ENCODE data around the gene B3GALT6.

Gene B3GALT6

DNA sequence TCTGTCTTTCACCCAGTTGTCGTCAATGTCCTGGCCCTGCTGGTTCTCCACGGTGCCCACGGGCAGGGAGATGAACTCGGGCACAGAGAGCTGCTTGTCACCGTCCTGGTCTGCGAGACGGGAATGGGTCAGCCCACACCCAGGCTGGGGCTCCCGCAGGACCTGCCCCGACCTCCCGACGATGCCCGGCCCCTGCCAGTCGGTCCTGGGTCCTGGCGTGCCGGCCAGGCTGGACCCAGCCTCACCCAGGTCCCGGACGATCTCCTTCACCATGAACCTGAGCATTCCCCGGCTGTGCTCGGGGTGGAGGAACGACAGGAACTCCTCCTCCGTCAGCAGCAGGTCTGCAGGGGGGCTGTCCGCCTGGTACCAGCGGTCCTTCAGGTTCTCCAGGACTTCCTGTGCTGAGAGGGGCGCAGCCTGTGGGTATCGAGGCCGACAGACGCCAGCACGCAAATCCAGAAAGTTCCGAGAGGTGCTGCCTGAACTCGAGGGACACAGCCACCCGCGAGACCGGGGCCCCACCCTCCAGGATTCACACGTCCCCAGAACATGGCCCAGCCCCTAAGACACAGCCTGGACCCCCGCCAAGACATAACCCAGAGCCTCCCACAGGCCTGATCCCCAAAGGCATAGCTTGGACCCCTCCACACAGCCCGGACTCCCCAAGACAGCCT is 13.4 kb upstream of the B3GALT6 start:
- Histone ChIP-seq H3K4me1 (ENCODE audit: low read length) (no peaks in the 10 kb centered on the region), H3F3A (ENCODE audit: insufficient read depth, low read length) (0 out of 2 replicates have a peak, but pooled peaks cover 2% of the 10 kb centered on the region), H2AFZ (ENCODE audit: low read length) (no peak overlapping the region), H3K9me3 (replicated peaks; ENCODE audit: insufficient read depth, low read length) (no peaks in the 10 kb centered on the region), H3K36me3 (replicated peaks; ENCODE audit: insufficient read depth, low read length) (peaks cover 7% of the 10 kb centered on the region), H3K27ac (ENCODE audit: low read length) (no peak overlapping the region), H3K27me3 (replicated peaks; ENCODE audit: insufficient read depth, low read length) (no peaks in the 10 kb centered on the region; the same call in 1 of the 2 replicates), H3K4me2 (ENCODE audit: low read depth, low read length) (no peak overlapping the region), H3K4me3 (ENCODE audit: low read length) (no peak overlapping the region), H3K9ac (ENCODE audit: low read length) (no peak overlapping the region), H3K79me2 (ENCODE audit: low read length) (no peaks in the 10 kb centered on the region), H4K20me1 (ENCODE audit: insufficient read depth, low read length) (no peaks in the 10 kb centered on the region), H3K9me2 (replicated peaks; ENCODE audit: insufficient read depth, low read length) (no peaks in the 10 kb centered on the region)
- no peak for DNase-seq
- TF ChIP-seq EZH2 (optimal IDR thresholded peaks at IDR 0.05; ENCODE audit: low read depth, low read length): no peak
- no peak for TF ChIP-seq CTCF (IDR thresholded peaks at IDR 0.05; ENCODE audit: low read length)
- TF ChIP-seq EZH2phosphoT487 (IDR thresholded peaks at IDR 0.05; ENCODE audit: low read length): no peak

DNA sequence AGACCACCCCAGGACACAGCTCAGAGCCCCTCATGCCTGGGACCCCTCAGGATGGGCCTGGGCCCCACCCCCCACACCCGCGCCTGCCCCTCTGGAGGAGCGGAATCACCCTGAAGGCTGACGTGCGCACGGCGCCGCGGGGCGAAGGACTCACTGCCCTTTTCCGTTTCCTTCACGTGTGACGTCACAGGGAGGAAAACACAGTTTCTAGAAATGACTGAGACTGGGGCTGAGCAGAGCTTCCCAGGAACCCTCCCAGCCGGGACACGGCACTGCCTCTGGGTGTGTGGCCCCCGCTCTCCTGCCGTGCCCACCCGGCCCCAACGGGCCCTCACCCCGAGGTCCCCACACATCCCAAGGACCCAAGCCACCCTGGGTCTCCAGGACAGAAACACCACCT is 12.7 kb upstream of the B3GALT6 start:
- no peak for DNase-seq
- 0 out of 2 replicates have a peak, but pooled peaks cover 2% of the 10 kb centered on the region for H3F3A ChIP-seq (ENCODE audit: insufficient read depth, low read length)
- H3K27me3 ChIP-seq (replicated peaks; ENCODE audit: insufficient read depth, low read length): no peaks in the 10 kb centered on the region
- H3K36me3 ChIP-seq (replicated peaks; ENCODE audit: insufficient read depth, low read length): peaks cover 7% of the 10 kb centered on the region
- no peak overlapping the region for H3K27ac ChIP-seq (ENCODE audit: low read length)
- H3K9me2 ChIP-seq (replicated peaks; ENCODE audit: insufficient read depth, low read length): no peaks in the 10 kb centered on the region
- H3K9ac ChIP-seq (ENCODE audit: low read length): no peak overlapping the region
- no peak overlapping the region for H2AFZ ChIP-seq (ENCODE audit: low read length)
- H3K9me3 ChIP-seq (replicated peaks; ENCODE audit: insufficient read depth, low read length): no peaks in the 10 kb centered on the region
- no peaks in the 10 kb centered on the region for H3K79me2 ChIP-seq (ENCODE audit: low read length)
- no peaks in the 10 kb centered on the region for H4K20me1 ChIP-seq (ENCODE audit: insufficient read depth, low read length)
- no peak for TF ChIP-seq EZH2phosphoT487 (IDR thresholded peaks at IDR 0.05; ENCODE audit: low read length)
- TF ChIP-seq EZH2 (optimal IDR thresholded peaks at IDR 0.05; ENCODE audit: low read depth, low read length): no peak
- no peak for TF ChIP-seq CTCF (IDR thresholded peaks at IDR 0.05; ENCODE audit: low read length)
- no peaks in the 10 kb centered on the region for H3K4me1 ChIP-seq (ENCODE audit: low read length)
- H3K4me3 ChIP-seq (ENCODE audit: low read length): no peak overlapping the region
- H3K4me2 ChIP-seq (ENCODE audit: low read depth, low read length): no peak overlapping the region

GRCh38 chr1:1220197-1220596 is 11.8 kb upstream of the B3GALT6 start:
- H3K9me3 ChIP-seq (replicated peaks; ENCODE audit: insufficient read depth, low read length): no peaks in the 10 kb centered on the region
- peaks cover 8% of the 10 kb centered on the region for H3K79me2 ChIP-seq (ENCODE audit: low read length)
- H3F3A ChIP-seq (ENCODE audit: insufficient read depth, low read length): 0 out of 2 replicates have a peak, but pooled peaks cover 2% of the 10 kb centered on the region
- H3K4me2 ChIP-seq (ENCODE audit: low read depth, low read length): no peak overlapping the region
- no peak overlapping the region for H2AFZ ChIP-seq (ENCODE audit: low read length)
- no peak for DNase-seq
- TF ChIP-seq EZH2 (optimal IDR thresholded peaks at IDR 0.05; ENCODE audit: low read depth, low read length): no peak
- TF ChIP-seq EZH2phosphoT487 (IDR thresholded peaks at IDR 0.05; ENCODE audit: low read length): no peak
- no peak for TF ChIP-seq CTCF (IDR thresholded peaks at IDR 0.05; ENCODE audit: low read length)
- H3K27me3 ChIP-seq (replicated peaks; ENCODE audit: insufficient read depth, low read length): no peaks in the 10 kb centered on the region
- no peak overlapping the region for H3K9ac ChIP-seq (ENCODE audit: low read length)
- no peak overlapping the region for H3K27ac ChIP-seq (ENCODE audit: low read length)
- peaks cover 7% of the 10 kb centered on the region for H3K36me3 ChIP-seq (replicated peaks; ENCODE audit: insufficient read depth, low read length)
- H3K9me2 ChIP-seq (replicated peaks; ENCODE audit: insufficient read depth, low read length): no peaks in the 10 kb centered on the region
- H3K4me1 ChIP-seq (ENCODE audit: low read length): no peaks in the 10 kb centered on the region
- no peak overlapping the region for H3K4me3 ChIP-seq (ENCODE audit: low read length)
- H4K20me1 ChIP-seq (ENCODE audit: insufficient read depth, low read length): no peaks in the 10 kb centered on the region
